B cell (primary cell): ENCODE data around the gene PPP1R12A. TPM values are rescaled to one million over a fixed set of nuclear protein-coding genes. Genes with fewer than 3 reads are reported as not detected.

Source experiments
- ATAC-seq: fragments of 200-7000 bp; cut with Tn5 transposase; one replicate; pipeline ENCODE4 v1.10.0; 2021; ENCODE audit warnings: low read depth, mild to moderate bottlenecking, moderate number of reproducible peaks, moderate library complexity
- CTCF ChIA-PET: fragments of 350-600 bp; sonication (Branson Sonifier 250); formaldehyde crosslinking; loops from one replicate; lab custom pipeline; 2021; ENCODE audit warnings: antibody characterized with exemption, inconsistent platforms; lab: Charles Lee
- POLR2A ChIA-PET: fragments of 350-600 bp; sonication (Branson Sonifier 250); formaldehyde crosslinking; loops from one replicate; lab custom pipeline; 2021; ENCODE audit warnings: antibody characterized with exemption; lab: Charles Lee
- DNase-seq: peaks from one replicate; pipeline ENCODE4 v3.0.0; 2013
- H2AFZ ChIP-seq: 2 replicates; pipeline ENCODE4 v1.6.1; 2012; ENCODE audit warnings: mild to moderate bottlenecking, low read depth, low read length; ENCODE audit not compliant: insufficient read depth, poor library complexity, severe bottlenecking
- H3K27ac ChIP-seq, 2 donors: 1 replicate in 1 of 2; 2 replicates in 1 of 2; pipeline ENCODE4 v1.5.1; 2012 to 2013; ENCODE audit warnings: low read length in 2 of 2, mild to moderate bottlenecking in 2 of 2, moderate library complexity in 1 of 2
- H3K27me3 ChIP-seq, 4 experiments: fragments of 200-600 bp in 1 of 4; sonication (generic) in 1 of 4; replicated peaks in 1 of 4; 1 replicate in 2 of 4; 2 replicates in 2 of 4; pipeline versions ENCODE4 v1.6.1 to v1.7.0; 2013 to 2016; ENCODE audit warnings: low read length in 3 of 4, mild to moderate bottlenecking in 2 of 4, mixed read lengths in 1 of 4, moderate library complexity in 1 of 4; ENCODE audit not compliant: insufficient read depth in 4 of 4, control insufficient read depth in 3 of 4; ENCODE audit errors: control extremely low read depth in 1 of 4
- H3K36me3 ChIP-seq, 2 experiments: replicated peaks in 1 of 2; 1 replicate in 1 of 2; 2 replicates in 1 of 2; pipeline versions ENCODE4 v1.6.1 to v1.7.1; 2013; ENCODE audit warnings: low read length in 1 of 2; ENCODE audit not compliant: insufficient read depth in 2 of 2, control insufficient read depth in 1 of 2; ENCODE audit errors: control extremely low read depth in 1 of 2, extremely low read depth in 1 of 2
- H3K4me1 ChIP-seq, 2 donors: fragments of 200-600 bp in 1 of 2; sonication (generic) in 1 of 2; 1 replicate in 1 of 2; 2 replicates in 1 of 2; pipeline versions ENCODE4 v1.5.1 to v1.6.1; 2013 to 2017; ENCODE audit warnings: low read length in 2 of 2; ENCODE audit not compliant: control insufficient read depth in 2 of 2, insufficient read depth in 2 of 2
- H3K4me2 ChIP-seq: replicated peaks from 2 replicates; pipeline ENCODE3; 2012; ENCODE audit warnings: mild to moderate bottlenecking, low read depth, low read length; ENCODE audit not compliant: poor library complexity, severe bottlenecking
- H3K4me3 ChIP-seq, 5 experiments: fragments of 200-600 bp in 1 of 5; sonication (generic) in 1 of 5; 1 replicate in 3 of 5; 2 replicates in 2 of 5; pipeline versions ENCODE4 v1.5.1 to v1.7.0; 2011 to 2016; ENCODE audit warnings: low read length in 4 of 5, mild to moderate bottlenecking in 4 of 5, low read depth in 2 of 5, control low read depth in 1 of 5, moderate library complexity in 1 of 5; ENCODE audit not compliant: insufficient read depth in 1 of 5; ENCODE audit errors: control extremely low read depth in 1 of 5, extremely low read depth in 1 of 5
- H3K79me2 ChIP-seq: fragments of 200-600 bp; sonication (generic); one replicate; pipeline ENCODE4 v1.6.0; 2016; ENCODE audit warnings: low read length; ENCODE audit not compliant: control insufficient read depth, insufficient read depth
- H3K9ac ChIP-seq: fragments of 200-600 bp; sonication (generic); 2 replicates; pipeline ENCODE4 v1.6.1; 2017; ENCODE audit warnings: mild to moderate bottlenecking, low read length, moderate library complexity
- H3K9me3 ChIP-seq, 3 donors: one replicate each; pipeline versions ENCODE4 v1.6.1 to v1.7.1; 2013; ENCODE audit warnings: low read length in 2 of 3; ENCODE audit not compliant: control insufficient read depth in 2 of 3, insufficient read depth in 1 of 3; ENCODE audit errors: control extremely low read depth in 1 of 3
- H4K20me1 ChIP-seq: 2 replicates; pipeline ENCODE4 v1.6.0; 2012; ENCODE audit warnings: mild to moderate bottlenecking, low read length; ENCODE audit not compliant: insufficient read depth, control insufficient read depth, poor library complexity, severe bottlenecking
- H3K27ac Mint-ChIP-seq: one replicate; pipeline ENCODE4 v1.8.0; 2021; ENCODE audit warnings: mixed read lengths
- H3K27me3 Mint-ChIP-seq: one replicate; pipeline ENCODE4 v1.8.0; 2021; ENCODE audit warnings: mixed read lengths
- H3K4me1 Mint-ChIP-seq: one replicate; pipeline ENCODE4 v1.8.0; 2021; ENCODE audit warnings: mixed read lengths
- H3K4me3 Mint-ChIP-seq: one replicate; pipeline ENCODE4 v1.8.0; 2021; ENCODE audit warnings: mixed read lengths
- H3K9me3 Mint-ChIP-seq: one replicate; pipeline ENCODE4 v1.8.0; 2022; ENCODE audit warnings: mixed read lengths; ENCODE audit not compliant: insufficient read depth
- EZH2 ChIP-seq: IDR thresholded peaks from 2 replicates; pipeline ENCODE4 v1.6.1; 2012; ENCODE audit warnings: borderline replicate concordance, low read depth, mild to moderate bottlenecking, moderate library complexity, low read length; ENCODE audit not compliant: insufficient read depth, poor library complexity, severe bottlenecking
- WGBS: methylation state at CpG from one replicate; pipeline ENCODE4 v1.1.5; 2013; ENCODE audit warnings: missing lambda C conversion rate; ENCODE audit not compliant: insufficient coverage; 5-methylcytosine and 5-hydroxymethylcytosine counted together
- intact Hi-C: fragments of 100-400 bp; cut with micrococcal nuclease; formaldehyde crosslinking; loops from one replicate; pipeline ENCODE4 v1.10.0; 2022
- polyA plus RNA-seq: library from polyadenylated mRNA; depleted of rRNA; stranded (reverse); fragments of >200 nt; gene quantifications from 2 replicates; pipeline ENCODE4 v1.2.3, GENCODE V29; 2012
- total RNA-seq, 2 donors: library from RNA; stranded (reverse); fragments of 120-200 nt in 1 of 2; gene quantifications; 1 replicate in 1 of 2; 2 replicates in 1 of 2; pipeline versions ENCODE4 v1.2.3 to v1.2.4, GENCODE V29; 2013 to 2022
- TF ChIP-seq, protein P1 (sequence below): fragments of 200-600 bp; IDR thresholded peaks from one replicate; pipeline ENCODE4 v1.8.0; 2022; ENCODE audit warnings: antibody characterized with exemption, mild to moderate bottlenecking

The PPP1R12A gene
- total and polyA plus RNA-seq, 2 donors (not counting 1 experiment from before 2014, with no cell fraction given): 18.3 to 110 TPM

DNA sequence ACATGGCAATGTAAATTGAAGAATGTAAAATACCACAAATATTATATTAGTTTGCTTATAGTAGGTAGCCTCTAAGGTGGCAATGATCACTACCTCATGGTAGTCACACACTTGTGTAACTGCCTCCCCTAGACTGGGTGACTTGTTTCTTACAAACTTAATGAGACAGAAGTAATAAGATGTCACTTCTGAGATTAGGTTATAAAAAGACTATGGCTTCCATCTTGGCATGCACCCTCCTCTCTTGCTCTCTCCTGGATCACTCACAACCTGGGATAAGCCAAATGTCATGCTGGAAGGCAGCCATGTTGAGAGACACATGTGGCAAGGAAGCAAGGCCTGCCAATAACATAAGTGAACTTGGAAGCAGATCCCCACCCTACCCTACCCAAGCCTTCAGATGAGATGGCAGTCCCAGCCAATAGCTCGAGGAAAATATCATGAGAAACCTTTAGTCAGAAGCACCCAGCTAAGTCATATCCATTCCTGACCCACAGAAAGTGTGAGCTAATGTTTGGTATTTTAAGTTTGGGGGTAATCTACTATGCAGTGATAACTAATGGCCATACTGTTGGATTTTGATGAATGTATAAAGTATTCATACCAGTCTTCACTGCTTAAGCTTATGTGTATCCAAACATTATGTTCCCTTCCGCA, 43.3 kb downstream of the PPP1R12A start:
- Mint-ChIP-seq H3K4me3 (no peak overlapping the region), H3K27ac (no peak overlapping the region), H3K9me3 (no peaks in the 10 kb centered on the region), H3K27me3 (no peaks in the 10 kb centered on the region), H3K4me1 (peaks cover 61% of the 10 kb centered on the region)
- Histone ChIP-seq H3K79me2 (peaks cover 90% of the 10 kb centered on the region), H3K27ac (no peak overlapping the region), H3K4me2 (no peak overlapping the region), H3K36me3 (peaks cover 0 to 2% of the 10 kb centered on the region in 2 experiments), H3K4me1 (peaks cover 0 to 4% of the 10 kb centered on the region in 2 donors), H4K20me1 (peaks cover 60% of the 10 kb centered on the region), H2AFZ (no peak overlapping the region), H3K9me3 (no peaks in the 10 kb centered on the region), H3K27me3 (no peaks in the 10 kb centered on the region), H3K9ac (no peak overlapping the region), H3K4me3 (no peak overlapping the region)
- ChIA-PET POLR2A (no interaction called here), CTCF (no interaction called here)
- DNase-seq: no peak
- ATAC-seq: no peak
- no peak for TF ChIP-seq EZH2
- TF ChIP-seq, protein P1, sequence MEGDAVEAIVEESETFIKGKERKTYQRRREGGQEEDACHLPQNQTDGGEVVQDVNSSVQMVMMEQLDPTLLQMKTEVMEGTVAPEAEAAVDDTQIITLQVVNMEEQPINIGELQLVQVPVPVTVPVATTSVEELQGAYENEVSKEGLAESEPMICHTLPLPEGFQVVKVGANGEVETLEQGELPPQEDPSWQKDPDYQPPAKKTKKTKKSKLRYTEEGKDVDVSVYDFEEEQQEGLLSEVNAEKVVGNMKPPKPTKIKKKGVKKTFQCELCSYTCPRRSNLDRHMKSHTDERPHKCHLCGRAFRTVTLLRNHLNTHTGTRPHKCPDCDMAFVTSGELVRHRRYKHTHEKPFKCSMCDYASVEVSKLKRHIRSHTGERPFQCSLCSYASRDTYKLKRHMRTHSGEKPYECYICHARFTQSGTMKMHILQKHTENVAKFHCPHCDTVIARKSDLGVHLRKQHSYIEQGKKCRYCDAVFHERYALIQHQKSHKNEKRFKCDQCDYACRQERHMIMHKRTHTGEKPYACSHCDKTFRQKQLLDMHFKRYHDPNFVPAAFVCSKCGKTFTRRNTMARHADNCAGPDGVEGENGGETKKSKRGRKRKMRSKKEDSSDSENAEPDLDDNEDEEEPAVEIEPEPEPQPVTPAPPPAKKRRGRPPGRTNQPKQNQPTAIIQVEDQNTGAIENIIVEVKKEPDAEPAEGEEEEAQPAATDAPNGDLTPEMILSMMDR: no peak
- WGBS: no CpG with 5 or more reads among the region's 2 CpGs
- intact Hi-C loops: no loop called here

- CTCF ChIA-PET: interaction anchor here (1.3 kb wide), 1 partner anchor 12 kb away, joined by 3 read pairs; no protein-coding TSS in a partner anchor
- no peak overlapping the region for H3K4me3 ChIP-seq
- no peak overlapping the region for H3K27ac Mint-ChIP-seq
- peaks cover 0 to 2% of the 10 kb centered on the region in 2 experiments for H3K36me3 ChIP-seq
- peak overlapping the region in 1 of 2 donors; percentile 39 for H3K27ac ChIP-seq
- no peak overlapping the region for H3K4me2 ChIP-seq
- no peak overlapping the region for H3K9ac ChIP-seq
- H4K20me1 ChIP-seq: peaks cover 63% of the 10 kb centered on the region
- H3K9me3 ChIP-seq: no peaks in the 10 kb centered on the region
- no CpG with 5 or more reads among the region's 1 CpG for WGBS
- H3K27me3 ChIP-seq: no peaks in the 10 kb centered on the region
- peaks cover 62% of the 10 kb centered on the region for H3K4me1 Mint-ChIP-seq
- TF ChIP-seq, protein P1: no peak
- no peak for TF ChIP-seq EZH2
- peaks cover 94% of the 10 kb centered on the region for H3K79me2 ChIP-seq
- H3K4me3 Mint-ChIP-seq: no peak overlapping the region
- no peaks in the 10 kb centered on the region for H3K9me3 Mint-ChIP-seq
- no peak for ATAC-seq
- no peak for DNase-seq
- H2AFZ ChIP-seq: no peak overlapping the region
- H3K27me3 Mint-ChIP-seq: no peaks in the 10 kb centered on the region
- H3K4me1 ChIP-seq: peaks cover 3 to 7% of the 10 kb centered on the region in 2 donors
- POLR2A ChIA-PET: no interaction called here
- intact Hi-C loops: loop anchor here (1.0 to 5.0 kb wide), 4 partner anchors 13 to 379 kb away; no protein-coding TSS in a partner anchor
Observed at GRCh38 chr12:79887890-79888289, 47.0 kb downstream of the PPP1R12A start.
